H1 (cell line): ENCODE measurements around the gene RABL6. TPM values are rescaled to one million over a fixed set of nuclear protein-coding genes. Genes with fewer than 3 reads are reported as not detected.

ENCODE experiments used
- CTCF ChIA-PET: fragments of 300-600 bp; sonication (Branson Sonifier 250); formaldehyde crosslinking; loops from one replicate; lab custom pipeline; 2021; ENCODE audit not compliant: partially characterized antibody; lab: Charles Lee
- POLR2A ChIA-PET: fragments of 300-600 bp; sonication (Branson Sonifier 250); formaldehyde crosslinking; loops from one replicate; lab custom pipeline; 2021; ENCODE audit warnings: inconsistent platforms; ENCODE audit not compliant: partially characterized antibody; lab: Charles Lee
- DNase-seq, 2 experiments: peaks; one replicate each; pipeline versions ENCODE4 v3.0.0 to v3.0.0-alpha.2; 2010 to 2022; ENCODE audit warnings: low spot score in 2 of 2, low read depth in 1 of 2, mixed read lengths in 1 of 2
- FAIRE-seq: peaks from 2 replicates; lab custom pipeline; 2011; peaks lifted over from hg19 to GRCh38; lab: Jason Lieb, UNC
- H2AFZ ChIP-seq: 2 replicates; pipeline ENCODE4 v1.8.1; 2012; ENCODE audit warnings: low read length, inconsistent platforms
- H2AK5ac ChIP-seq: 2 replicates; pipeline ENCODE4 v1.6.1; 2013; ENCODE audit warnings: low read depth, low read length
- H2BK120ac ChIP-seq: replicated peaks from 2 replicates; pipeline ENCODE3; 2013; ENCODE audit warnings: low read depth, low read length, inconsistent platforms
- H2BK12ac ChIP-seq: 2 replicates; pipeline ENCODE4 v1.6.1; 2013; ENCODE audit warnings: low read depth, low read length
- H2BK15ac ChIP-seq: 2 replicates; pipeline ENCODE4 v1.6.1; 2013; ENCODE audit warnings: low read length
- H2BK20ac ChIP-seq: 2 replicates; pipeline ENCODE4 v1.6.1; 2013; ENCODE audit warnings: low read length
- H2BK5ac ChIP-seq: 2 replicates; pipeline ENCODE4 v1.6.1; 2013; ENCODE audit warnings: low read depth, low read length
- H3K14ac ChIP-seq: 2 replicates; pipeline ENCODE4 v1.6.1; 2013; ENCODE audit warnings: inconsistent platforms; ENCODE audit not compliant: insufficient read length
- H3K18ac ChIP-seq: 2 replicates; pipeline ENCODE4 v1.6.1; 2013; ENCODE audit warnings: low read length; ENCODE audit errors: extremely low read depth
- H3K23ac ChIP-seq: 2 replicates; pipeline ENCODE4 v1.6.1; 2013; ENCODE audit warnings: inconsistent platforms; ENCODE audit not compliant: insufficient read length
- H3K23me2 ChIP-seq: 2 replicates; pipeline ENCODE4 v1.6.1; 2013; ENCODE audit warnings: low read depth, low read length
- H3K27ac ChIP-seq: 2 replicates; pipeline ENCODE4 v1.6.1; 2011; ENCODE audit warnings: low read depth, low read length, inconsistent platforms
- H3K27me3 ChIP-seq, 4 experiments: replicated peaks in 1 of 4; 1 replicate in 1 of 4; 2 replicates in 3 of 4; pipeline versions ENCODE4 v1.6.1 to v1.8.1; 2011 to 2013; ENCODE audit warnings: low read length in 3 of 4, mild to moderate bottlenecking in 3 of 4, inconsistent platforms in 2 of 4, mixed read lengths in 2 of 4, moderate library complexity in 1 of 4; ENCODE audit not compliant: control insufficient read depth in 3 of 4, insufficient read depth in 3 of 4; ENCODE audit errors: extremely low read depth in 1 of 4
- H3K36me3 ChIP-seq, 4 experiments: 2 replicates each; pipeline versions ENCODE4 v1.6.1 to v1.8.1; 2011 to 2013; ENCODE audit warnings: mild to moderate bottlenecking in 4 of 4, low read length in 3 of 4, moderate library complexity in 2 of 4, control low read depth in 1 of 4, inconsistent platforms in 1 of 4; ENCODE audit not compliant: insufficient read depth in 4 of 4, control insufficient read depth in 2 of 4
- H3K4ac ChIP-seq: replicated peaks from 2 replicates; pipeline ENCODE3; 2013; ENCODE audit warnings: low read length, low read depth, mixed read lengths, inconsistent platforms; ENCODE audit not compliant: insufficient read length
- H3K4me1 ChIP-seq, 4 experiments: replicated peaks in 1 of 4; 1 replicate in 1 of 4; 2 replicates in 3 of 4; pipeline versions ENCODE4 v1.6.1 to v1.8.1; 2011 to 2013; ENCODE audit warnings: low read length in 3 of 4, inconsistent platforms in 2 of 4, mixed read lengths in 1 of 4; ENCODE audit not compliant: insufficient read depth in 4 of 4, control insufficient read depth in 3 of 4
- H3K4me2 ChIP-seq, 2 experiments: 2 replicates each; pipeline versions ENCODE4 v1.6.1 to v1.8.1; 2011 to 2013; ENCODE audit warnings: low read depth in 2 of 2, low read length in 2 of 2, control low read depth in 1 of 2, inconsistent platforms in 1 of 2, mild to moderate bottlenecking in 1 of 2; ENCODE audit not compliant: insufficient read depth in 1 of 2
- H3K4me3 ChIP-seq, 4 experiments: fragments of 200-600, 300-600 bp in 1 of 4; sonication (generic), shearing (Covaris generic), sonication (Bioruptor Twin) in 1 of 4; 2 replicates each; pipeline versions ENCODE4 v1.5.1 to v1.8.1; 2011 to 2016; ENCODE audit warnings: low read length in 4 of 4, low read depth in 3 of 4, control low read depth in 2 of 4, inconsistent platforms in 2 of 4, mild to moderate bottlenecking in 2 of 4, mixed read lengths in 1 of 4, moderate library complexity in 1 of 4; ENCODE audit not compliant: insufficient read depth in 2 of 4; ENCODE audit errors: extremely low read depth in 1 of 4
- H3K56ac ChIP-seq: replicated peaks from 2 replicates; pipeline ENCODE3; 2013; ENCODE audit warnings: low read depth, mild to moderate bottlenecking, mixed read lengths, low read length, inconsistent platforms; ENCODE audit not compliant: insufficient read length
- H3K79me1 ChIP-seq: 2 replicates; pipeline ENCODE4 v1.6.1; 2013; ENCODE audit warnings: low read depth, low read length, control low read depth
- H3K79me2 ChIP-seq, 2 experiments: 2 replicates each; pipeline versions ENCODE4 v1.6.1 to v1.8.1; 2012 to 2013; ENCODE audit warnings: low read length in 2 of 2, mild to moderate bottlenecking in 2 of 2, inconsistent platforms in 1 of 2; ENCODE audit not compliant: insufficient read depth in 2 of 2, control insufficient read depth in 1 of 2
- H3K9ac ChIP-seq, 4 experiments: replicated peaks in 1 of 4; 1 replicate in 1 of 4; 2 replicates in 3 of 4; pipeline versions ENCODE4 v1.6.1 to v1.8.1; 2011 to 2013; ENCODE audit warnings: low read depth in 3 of 4, low read length in 3 of 4, control low read depth in 2 of 4, mild to moderate bottlenecking in 2 of 4, moderate library complexity in 2 of 4, inconsistent platforms in 1 of 4; ENCODE audit errors: extremely low read depth in 1 of 4
- H3K9me3 ChIP-seq, 2 experiments: 2 replicates each; pipeline versions ENCODE4 v1.6.1 to v1.8.1; 2012 to 2013; ENCODE audit warnings: mild to moderate bottlenecking in 2 of 2, moderate library complexity in 2 of 2, control low read depth in 1 of 2, inconsistent platforms in 1 of 2, low read depth in 1 of 2, low read length in 1 of 2, mixed read lengths in 1 of 2; ENCODE audit not compliant: insufficient read depth in 2 of 2
- H4K20me1 ChIP-seq, 2 experiments: replicated peaks in 1 of 2; 2 replicates each; pipeline versions ENCODE3 to v1.8.1; 2011 to 2013; ENCODE audit warnings: inconsistent platforms in 2 of 2, low read length in 2 of 2, mild to moderate bottlenecking in 1 of 2; ENCODE audit not compliant: insufficient read depth in 2 of 2, control insufficient read depth in 1 of 2
- H4K5ac ChIP-seq: 2 replicates; pipeline ENCODE4 v1.6.1; 2013; ENCODE audit warnings: low read length, low read depth, mixed read lengths, inconsistent platforms; ENCODE audit not compliant: insufficient read length
- H4K8ac ChIP-seq: 2 replicates; pipeline ENCODE4 v1.8.0; 2013; ENCODE audit warnings: mild to moderate bottlenecking, moderate library complexity, low read length, inconsistent platforms; ENCODE audit not compliant: insufficient read depth; ENCODE audit errors: extremely low read depth
- H4K91ac ChIP-seq: replicated peaks from 2 replicates; pipeline ENCODE3; 2013; ENCODE audit warnings: low read length, mixed read lengths, inconsistent platforms; ENCODE audit not compliant: insufficient read length
- ASH2L ChIP-seq: fragments of 200-600, 300-600 bp; sonication (generic); IDR thresholded peaks from one replicate; pipeline ENCODE4 v1.7.1; 2017; ENCODE audit warnings: low read length
- CBX8 ChIP-seq: fragments of 300-800, 300-1000 bp; sonication (generic); IDR thresholded peaks from 2 replicates; pipeline ENCODE4 v1.7.1; 2016; ENCODE audit warnings: low read depth, low read length, borderline replicate concordance
- E2F6 ChIP-seq: IDR thresholded peaks from 2 replicates; pipeline ENCODE4 v1.6.1; 2012; ENCODE audit warnings: inconsistent platforms
- KDM4A ChIP-seq: IDR thresholded peaks from one replicate; pipeline ENCODE4 v1.7.1; 2012; ENCODE audit warnings: low read depth, mild to moderate bottlenecking, moderate library complexity, low read length, inconsistent platforms; ENCODE audit not compliant: severe bottlenecking
- MAFK ChIP-seq: IDR thresholded peaks from 2 replicates; pipeline ENCODE4 v1.6.1; 2012; ENCODE audit warnings: low read depth, mild to moderate bottlenecking, improper control_type of control experiment, low read length
- PHF8 ChIP-seq: fragments of 200-600 bp; sonication (generic); conservative IDR thresholded peaks from 2 replicates; pipeline ENCODE4 v1.7.1; 2012; ENCODE audit warnings: low read depth, mild to moderate bottlenecking, inconsistent platforms, low read length, moderate library complexity
- RBBP5 ChIP-seq: IDR thresholded peaks from 2 replicates; pipeline ENCODE4 v1.7.1; 2012; ENCODE audit warnings: low read depth, mild to moderate bottlenecking, inconsistent platforms, low read length, moderate library complexity, borderline replicate concordance
- SIRT6 ChIP-seq: IDR thresholded peaks from one replicate; pipeline ENCODE4 v1.7.1; 2012; ENCODE audit warnings: low read length, inconsistent platforms
- TAF1 ChIP-seq: IDR thresholded peaks from 2 replicates; pipeline ENCODE4 v1.6.1; 2011; ENCODE audit warnings: mild to moderate bottlenecking, low read depth, low read length
- YY1 ChIP-seq: IDR thresholded peaks from 2 replicates; pipeline ENCODE4 v1.6.1; 2011; ENCODE audit warnings: low read depth, mild to moderate bottlenecking, low read length
- WGBS, 2 experiments: shearing (Covaris generic) in 1 of 2; methylation state at CpG; one replicate each; pipeline versions ENCODE4 v1.1.6 to v1.1.7; 2013 to 2015; ENCODE audit warnings: low lambda C conversion rate in 2 of 2, mixed read lengths in 2 of 2, inconsistent platforms in 1 of 2, low coverage in 1 of 2, missing lambda C conversion rate in 1 of 2; ENCODE audit not compliant: insufficient replicate concordance in 2 of 2, insufficient coverage in 1 of 2, insufficient read length in 1 of 2; ENCODE audit errors: extremely low coverage in 1 of 2, missing lambda C conversion rate in 1 of 2; 5-methylcytosine and 5-hydroxymethylcytosine counted together
- polyA plus RNA-seq, 7 experiments: library from polyadenylated mRNA; depleted of rRNA in 3 of 7; stranded (reverse) in 5 of 7; unstranded in 2 of 7; fragments of >200 nt in 5 of 7; fragments of 200-250 nt in 2 of 7; gene quantifications; 1 replicate in 5 of 7; 2 replicates in 1 of 7; 4 replicates in 1 of 7; pipeline versions ENCODE4 v1.2.1 to v1.2.3, GENCODE V29; 2011 to 2013; ENCODE audit warnings: missing spikeins in 2 of 7, mixed read lengths in 2 of 7
- total RNA-seq: library from RNA; stranded (reverse); fragmentation: NEBNext Ultra II Directional; extraction: Animal tissue kit (Norgen Biotek cat#: 25700); gene quantifications from 2 replicates; pipeline ENCODE4 v1.2.1, GENCODE V29; 2021

Gene RABL6
- total and polyA plus RNA-seq, 2 of the 8 experiments (the other 6 are each of a cell fraction or from before 2014, with no cell fraction given) = 70.1 to 130 TPM

- Histone ChIP-seq H3K27ac (peak overlapping the region; percentile 86; the same call in 1 of the 2 replicates), H3K4me1 (peaks cover 0 to 10% (median 7%) of the 10 kb centered on the region in 4 experiments; a peak in 6 of 7 replicates), H3K23ac (no peak overlapping the region), H4K91ac (no peak overlapping the region), H3K36me3 (peaks cover 2 to 16% (median 7%) of the 10 kb centered on the region in 4 experiments; a peak in 6 of 8 replicates), H3K23me2 (peaks cover 9% of the 10 kb centered on the region; the same call in 1 of the 2 replicates), H3K9ac (peak overlapping the region; percentile 78 to 92 (median 88)), H3K79me2 (peaks cover 5 to 41% of the 10 kb centered on the region in 2 experiments), H3K79me1 (peaks cover 4% of the 10 kb centered on the region), H4K20me1 (peaks cover 7 to 17% of the 10 kb centered on the region in 2 experiments), H2BK20ac (no peak overlapping the region), H2BK5ac (no peak overlapping the region), H4K5ac (peak overlapping the region; percentile 79), H3K56ac (peak overlapping the region; percentile 82), H2BK120ac (no peak overlapping the region), H3K4ac (no peak overlapping the region), H3K4me3 (peak overlapping the region; percentile 88 to 100 (median 94)), H2AFZ (no peak overlapping the region), H2BK12ac (no peak overlapping the region), H2BK15ac (no peak overlapping the region), H3K14ac (no peak overlapping the region), H3K27me3 (peaks cover 0 to 16% (median 6%) of the 10 kb centered on the region in 4 experiments; a peak in 2 of 7 replicates), H4K8ac (peak overlapping the region; percentile 83), H3K9me3 (no peaks in the 10 kb centered on the region), H3K18ac (peak overlapping the region; percentile 78; the same call in 1 of the 2 replicates), H3K4me2 (peak overlapping the region; percentile 68 to 84), H2AK5ac (no peak overlapping the region)
- ChIA-PET CTCF (interaction anchor here (0.9 to 3.3 kb wide), 6 partner anchors 12 to 238 kb away, joined by 3 to 16 read pairs (median 4); no protein-coding TSS in a partner anchor), POLR2A (interaction anchor here (0.8 to 7.8 kb wide), 14 partner anchors 8 to 266 kb away, joined by 3 to 96 read pairs (median 4); partner anchors contain the start of gene AJM1)
- WGBS, 2 experiments = 1% methylated on average over 68 of the region's 93 CpGs; no CpG with 5 or more reads in 1 of the 2 experiments
- DNase-seq (peak in 1 of 2 experiments; percentile 64), FAIRE-seq (no peak)
- TF ChIP-seq YY1 (no peak), CBX8 (no peak), KDM4A (no peak), SIRT6 (no peak), RBBP5 (0 out of 2 replicates have a peak, but pooled peaks have one; percentile 53), ASH2L (no peak), TAF1 (0 out of 2 replicates have a peak, but pooled peaks have one; percentile 48), PHF8 (peak; percentile 54), E2F6 (0 out of 2 replicates have a peak, but pooled peaks have one; percentile 11), MAFK (no peak)
Observed at GRCh38 chr9:136808075-136808805, 492 bp downstream of the RABL6 start.
